GM12892 (cell line): ENCODE data around the gene CRAMP1.
"Not testable (repeated sequence)": the region's sequence is repeated elsewhere in the genome, so short reads cannot be mapped to it uniquely, and the experiment has no call there.

Experiments
- POLR2AphosphoS5 ChIP-seq: IDR thresholded peaks from 2 replicates; pipeline ENCODE4 v1.6.1; 2011; ENCODE audit warnings: low read depth, low read length, control low read depth
- TAF1 ChIP-seq: IDR thresholded peaks from 2 replicates; pipeline ENCODE4 v1.6.1; 2011; ENCODE audit warnings: low read depth, mild to moderate bottlenecking, control low read depth, low read length, borderline replicate concordance

DNA sequence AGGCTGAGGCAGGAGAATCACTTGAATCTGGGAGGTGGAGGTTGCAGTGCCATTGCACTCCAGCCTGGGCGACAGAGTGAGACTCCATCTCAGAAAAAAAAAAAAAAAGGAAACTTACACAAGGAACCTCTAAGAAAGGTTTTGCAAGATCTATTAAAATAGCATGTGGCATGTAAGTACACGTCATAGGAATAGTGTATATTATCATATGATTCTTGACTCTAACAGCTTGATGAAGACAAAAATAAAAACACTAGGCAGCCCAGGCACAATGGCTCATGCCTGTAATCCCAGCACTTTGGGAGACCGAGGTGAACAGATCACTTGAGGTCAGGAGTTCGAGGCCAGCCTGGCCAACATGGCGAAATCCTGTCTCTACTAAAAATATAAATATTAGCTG lies 16.6 kb upstream of the CRAMP1 start:
- TF ChIP-seq TAF1, POLR2AphosphoS5: not testable (repeated sequence)
